K562 (cell line): ENCODE results near the gene CYBRD1. TPM values are rescaled to one million over a fixed set of nuclear protein-coding genes. Genes with fewer than 3 reads are reported as not detected.

Experiments used
- ARHGAP35 ChIP-seq: fragments of 450-650 bp; IDR thresholded peaks from 2 replicates; pipeline ENCODE4 v1.6.1; 2018; ENCODE audit not compliant: partially characterized antibody
- CBFA2T2 ChIP-seq: fragments of 450-650 bp; conservative IDR thresholded peaks from 2 replicates; pipeline ENCODE4 v1.6.1; 2017; ENCODE audit warnings: mild to moderate bottlenecking
- CSDE1 ChIP-seq, 2 experiments: fragments of 450-650 bp; IDR thresholded peaks; 2 replicates each; pipeline ENCODE4 v1.6.1; 2016; ENCODE audit warnings: mild to moderate bottlenecking in 1 of 2
- LARP7 ChIP-seq: fragments of 450-650 bp; IDR thresholded peaks from 2 replicates; pipeline ENCODE4 v1.6.1; 2016
- NR2C1 ChIP-seq, 2 experiments: fragments of 450-650 bp; IDR thresholded peaks; 2 replicates each; pipeline ENCODE4 v1.6.1; 2017; ENCODE audit warnings: mild to moderate bottlenecking in 2 of 2, antibody characterized with exemption in 1 of 2, inconsistent platforms in 1 of 2, missing compliant biosample characterization in 1 of 2, missing genetic modification characterization in 1 of 2
- RAD21 ChIP-seq, 2 experiments: fragments of 250-450 bp in 1 of 2; fragments of 450-650 bp in 1 of 2; sonication (Bioruptor Pico) in 1 of 2; formaldehyde crosslinking in 1 of 2; IDR thresholded peaks in 1 of 2; conservative IDR thresholded peaks in 1 of 2; 2 replicates each; pipeline versions ENCODE4 v1.4.0 to v1.8.0; 2020 to 2022; ENCODE audit warnings: mild to moderate bottlenecking in 2 of 2, moderate library complexity in 1 of 2
- SMARCA5 ChIP-seq: fragments of 450-650 bp; IDR thresholded peaks from 2 replicates; pipeline ENCODE4 v1.6.1; 2016
- ZKSCAN3 ChIP-seq: fragments of 250-450 bp; sonication (Bioruptor Pico); IDR thresholded peaks from 2 replicates; pipeline ENCODE4 v1.4.0; 2020
- ZNF175 ChIP-seq: fragments of 200-800 bp; sonication (Bioruptor generic); IDR thresholded peaks from 2 replicates; pipeline ENCODE4 v1.6.1; 2016; ENCODE audit warnings: low read depth, mild to moderate bottlenecking, missing genetic modification characterization, missing compliant biosample characterization
- ZNF316 ChIP-seq: fragments of 450-650 bp; IDR thresholded peaks from 2 replicates; pipeline ENCODE4 v1.6.1; 2016
- ZNF77 ChIP-seq: fragments of 250-450 bp; sonication (Bioruptor Pico); IDR thresholded peaks from 2 replicates; pipeline ENCODE4 v1.5.0; 2020
- polyA plus RNA-seq, 8 experiments: library from polyadenylated mRNA; depleted of rRNA in 4 of 8; stranded (reverse) in 5 of 8; unstranded in 3 of 8; fragments of >200 nt; fragmentation: Nextera tagmentation in 2 of 8; fragmentation: Illumina TruSeq in 1 of 8; extraction: Ambion mirVana in 2 of 8; extraction: Trizol in 1 of 8; gene quantifications; 2 replicates each; pipeline versions ENCODE4 v1.2.1 to v1.2.3, GENCODE V29; 2011 to 2014; ENCODE audit warnings: inconsistent platforms in 1 of 8, missing spikeins in 1 of 8
- total RNA-seq, 7 experiments: library from RNA; depleted of rRNA in 6 of 7; stranded (reverse); fragments of >200 nt in 6 of 7; fragmentation: Illumina TruSeq in 2 of 7; extraction: Trizol in 2 of 7; gene quantifications; 2 replicates each; pipeline versions ENCODE4 v1.2.1 to v1.2.3, GENCODE V29; 2011 to 2021; ENCODE audit warnings: low replicate concordance in 1 of 7
- TF ChIP-seq, protein P1 (sequence below): IDR thresholded peaks from 2 replicates; pipeline ENCODE4 v1.6.1; 2016; ENCODE audit warnings: missing genetic modification characterization, missing compliant biosample characterization
- TF ChIP-seq, protein P2 (sequence below): fragments of 250-450 bp; sonication (Bioruptor Pico); IDR thresholded peaks from 2 replicates; pipeline ENCODE4 v1.5.0; 2021; ENCODE audit warnings: mild to moderate bottlenecking, borderline replicate concordance
- TF ChIP-seq, protein P3 (sequence below): fragments of 450-650 bp; IDR thresholded peaks from 2 replicates; pipeline ENCODE4 v1.6.1; 2016; ENCODE audit warnings: low read depth

CYBRD1 gene
- total and polyA plus RNA-seq, 9 of the 15 experiments (the other 6 are each of a cell fraction or from before 2014, with no cell fraction given) = 9.6 to 22.4 (median 15.6) TPM

DNA sequence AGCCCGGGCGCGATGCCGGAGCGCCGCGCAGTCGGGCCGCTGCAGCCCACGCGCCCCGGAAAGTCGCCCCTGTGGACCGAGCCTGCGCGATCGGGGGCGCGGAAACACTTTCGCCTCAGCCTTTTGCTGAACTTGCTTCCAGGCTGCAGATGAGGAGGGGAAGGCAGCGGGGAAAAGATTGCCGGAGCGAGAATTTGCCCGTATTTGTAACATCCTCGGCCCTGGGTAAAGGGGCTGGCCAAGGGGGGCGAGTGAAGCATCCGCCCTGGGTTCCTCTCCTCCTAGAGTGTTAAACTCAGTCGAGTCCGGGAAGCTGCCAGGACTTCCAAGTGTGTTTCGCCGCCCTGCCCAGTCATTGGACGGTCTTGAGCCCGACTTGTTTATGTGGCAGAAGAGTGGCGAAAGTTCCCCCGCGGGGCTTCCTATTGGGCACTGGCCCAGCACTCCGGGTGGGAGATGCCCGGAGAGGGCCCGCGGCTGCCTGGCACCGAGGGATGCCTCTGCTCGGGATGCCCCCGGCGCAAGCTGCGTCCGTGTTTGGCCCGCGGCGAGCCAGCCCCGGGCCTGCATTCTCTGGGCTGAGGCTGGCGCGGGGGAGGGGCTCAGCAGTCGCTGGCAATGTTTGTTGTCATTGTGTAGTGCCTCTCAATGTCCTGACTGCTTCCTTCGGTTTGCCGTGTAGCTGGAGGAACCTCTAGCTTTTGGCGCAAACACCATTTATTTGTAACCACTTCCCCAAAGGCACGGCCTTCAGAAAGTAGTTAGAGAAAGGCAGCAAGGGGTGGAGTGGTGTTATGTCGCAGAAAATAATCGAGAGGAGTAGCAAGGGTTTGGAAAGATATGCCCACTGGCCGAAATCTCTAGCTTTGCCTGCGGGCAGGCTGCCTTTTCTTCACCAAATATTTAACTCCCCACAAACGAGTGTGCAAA lies 1.1 kb downstream of the CYBRD1 start (continued):
- TF ChIP-seq, protein P1, sequence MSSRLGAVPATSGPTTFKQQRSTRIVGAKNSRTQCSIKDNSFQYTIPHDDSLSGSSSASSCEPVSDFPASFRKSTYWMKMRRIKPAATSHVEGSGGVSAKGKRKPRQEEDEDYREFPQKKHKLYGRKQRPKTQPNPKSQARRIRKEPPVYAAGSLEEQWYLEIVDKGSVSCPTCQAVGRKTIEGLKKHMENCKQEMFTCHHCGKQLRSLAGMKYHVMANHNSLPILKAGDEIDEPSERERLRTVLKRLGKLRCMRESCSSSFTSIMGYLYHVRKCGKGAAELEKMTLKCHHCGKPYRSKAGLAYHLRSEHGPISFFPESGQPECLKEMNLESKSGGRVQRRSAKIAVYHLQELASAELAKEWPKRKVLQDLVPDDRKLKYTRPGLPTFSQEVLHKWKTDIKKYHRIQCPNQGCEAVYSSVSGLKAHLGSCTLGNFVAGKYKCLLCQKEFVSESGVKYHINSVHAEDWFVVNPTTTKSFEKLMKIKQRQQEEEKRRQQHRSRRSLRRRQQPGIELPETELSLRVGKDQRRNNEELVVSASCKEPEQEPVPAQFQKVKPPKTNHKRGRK (tag) = no peak
- no peak for TF ChIP-seq ZKSCAN3
- TF ChIP-seq SMARCA5 = no peak
- no peak for TF ChIP-seq ARHGAP35
- no peak for TF ChIP-seq LARP7
- no peak for TF ChIP-seq CSDE1 (IDR thresholded peaks at IDR 0.05)
- no peak for TF ChIP-seq CBFA2T2
- TF ChIP-seq, protein P2, sequence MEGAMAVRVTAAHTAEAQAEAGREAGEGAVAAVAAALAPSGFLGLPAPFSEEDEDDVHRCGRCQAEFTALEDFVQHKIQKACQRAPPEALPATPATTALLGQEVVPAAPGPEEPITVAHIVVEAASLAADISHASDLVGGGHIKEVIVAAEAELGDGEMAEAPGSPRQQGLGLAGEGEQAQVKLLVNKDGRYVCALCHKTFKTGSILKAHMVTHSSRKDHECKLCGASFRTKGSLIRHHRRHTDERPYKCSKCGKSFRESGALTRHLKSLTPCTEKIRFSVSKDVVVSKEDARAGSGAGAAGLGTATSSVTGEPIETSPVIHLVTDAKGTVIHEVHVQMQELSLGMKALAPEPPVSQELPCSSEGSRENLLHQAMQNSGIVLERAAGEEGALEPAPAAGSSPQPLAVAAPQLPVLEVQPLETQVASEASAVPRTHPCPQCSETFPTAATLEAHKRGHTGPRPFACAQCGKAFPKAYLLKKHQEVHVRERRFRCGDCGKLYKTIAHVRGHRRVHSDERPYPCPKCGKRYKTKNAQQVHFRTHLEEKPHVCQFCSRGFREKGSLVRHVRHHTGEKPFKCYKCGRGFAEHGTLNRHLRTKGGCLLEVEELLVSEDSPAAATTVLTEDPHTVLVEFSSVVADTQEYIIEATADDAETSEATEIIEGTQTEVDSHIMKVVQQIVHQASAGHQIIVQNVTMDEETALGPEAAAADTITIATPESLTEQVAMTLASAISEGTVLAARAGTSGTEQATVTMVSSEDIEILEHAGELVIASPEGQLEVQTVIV (CRISPR knock-in tag) = no peak
- no peak for TF ChIP-seq RAD21 (CRISPR knock-in tag; conservative IDR thresholded peaks at IDR 0.05 in 1 of 2, IDR thresholded peaks at IDR 0.05 in 1 of 2)
- TF ChIP-seq, protein P3, sequence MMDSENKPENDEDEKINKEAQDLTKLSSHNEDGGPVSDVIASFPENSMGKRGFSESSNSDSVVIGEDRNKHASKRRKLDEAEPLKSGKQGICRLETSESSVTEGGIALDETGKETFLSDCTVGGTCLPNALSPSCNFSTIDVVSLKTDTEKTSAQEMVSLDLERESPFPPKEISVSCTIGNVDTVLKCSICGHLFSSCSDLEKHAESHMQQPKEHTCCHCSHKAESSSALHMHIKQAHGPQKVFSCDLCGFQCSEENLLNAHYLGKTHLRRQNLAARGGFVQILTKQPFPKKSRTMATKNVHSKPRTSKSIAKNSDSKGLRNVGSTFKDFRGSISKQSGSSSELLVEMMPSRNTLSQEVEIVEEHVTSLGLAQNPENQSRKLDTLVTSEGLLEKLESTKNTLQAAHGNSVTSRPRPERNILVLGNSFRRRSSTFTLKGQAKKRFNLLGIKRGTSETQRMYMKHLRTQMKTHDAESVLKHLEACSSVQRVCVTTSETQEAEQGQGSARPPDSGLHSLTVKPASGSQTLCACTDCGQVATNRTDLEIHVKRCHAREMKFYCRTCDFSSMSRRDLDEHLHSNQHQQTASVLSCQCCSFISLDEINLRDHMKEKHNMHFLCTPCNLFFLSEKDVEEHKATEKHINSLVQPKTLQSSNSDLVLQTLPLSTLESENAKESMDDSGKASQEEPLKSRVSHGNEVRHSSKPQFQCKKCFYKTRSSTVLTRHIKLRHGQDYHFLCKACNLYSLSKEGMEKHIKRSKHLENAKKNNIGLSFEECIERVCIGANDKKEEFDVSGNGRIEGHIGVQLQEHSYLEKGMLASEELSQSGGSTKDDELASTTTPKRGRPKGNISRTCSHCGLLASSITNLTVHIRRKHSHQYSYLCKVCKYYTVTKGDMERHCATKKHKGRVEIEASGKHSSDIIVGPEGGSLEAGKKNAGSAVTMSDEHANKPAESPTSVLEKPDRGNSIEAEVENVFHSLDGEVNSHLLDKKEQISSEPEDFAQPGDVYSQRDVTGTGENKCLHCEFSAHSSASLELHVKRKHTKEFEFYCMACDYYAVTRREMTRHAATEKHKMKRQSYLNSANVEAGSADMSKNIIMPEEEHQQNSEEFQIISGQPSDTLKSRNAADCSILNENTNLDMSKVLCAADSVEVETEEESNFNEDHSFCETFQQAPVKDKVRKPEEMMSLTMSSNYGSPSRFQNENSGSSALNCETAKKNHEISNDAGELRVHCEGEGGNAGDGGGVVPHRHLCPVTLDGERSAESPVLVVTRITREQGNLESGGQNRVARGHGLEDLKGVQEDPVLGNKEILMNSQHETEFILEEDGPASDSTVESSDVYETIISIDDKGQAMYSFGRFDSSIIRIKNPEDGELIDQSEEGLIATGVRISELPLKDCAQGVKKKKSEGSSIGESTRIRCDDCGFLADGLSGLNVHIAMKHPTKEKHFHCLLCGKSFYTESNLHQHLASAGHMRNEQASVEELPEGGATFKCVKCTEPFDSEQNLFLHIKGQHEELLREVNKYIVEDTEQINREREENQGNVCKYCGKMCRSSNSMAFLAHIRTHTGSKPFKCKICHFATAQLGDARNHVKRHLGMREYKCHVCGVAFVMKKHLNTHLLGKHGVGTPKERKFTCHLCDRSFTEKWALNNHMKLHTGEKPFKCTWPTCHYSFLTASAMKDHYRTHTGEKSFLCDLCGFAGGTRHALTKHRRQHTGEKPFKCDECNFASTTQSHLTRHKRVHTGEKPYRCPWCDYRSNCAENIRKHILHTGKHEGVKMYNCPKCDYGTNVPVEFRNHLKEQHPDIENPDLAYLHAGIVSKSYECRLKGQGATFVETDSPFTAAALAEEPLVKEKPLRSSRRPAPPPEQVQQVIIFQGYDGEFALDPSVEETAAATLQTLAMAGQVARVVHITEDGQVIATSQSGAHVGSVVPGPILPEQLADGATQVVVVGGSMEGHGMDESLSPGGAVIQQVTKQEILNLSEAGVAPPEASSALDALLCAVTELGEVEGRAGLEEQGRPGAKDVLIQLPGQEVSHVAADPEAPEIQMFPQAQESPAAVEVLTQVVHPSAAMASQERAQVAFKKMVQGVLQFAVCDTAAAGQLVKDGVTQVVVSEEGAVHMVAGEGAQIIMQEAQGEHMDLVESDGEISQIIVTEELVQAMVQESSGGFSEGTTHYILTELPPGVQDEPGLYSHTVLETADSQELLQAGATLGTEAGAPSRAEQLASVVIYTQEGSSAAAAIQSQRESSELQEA = no peak
- no peak; the same call in 1 of the 2 replicates for TF ChIP-seq ZNF175 (CRISPR knock-in tag)
- no peak for TF ChIP-seq ZNF77
- TF ChIP-seq NR2C1 (IDR thresholded peaks at IDR 0.05) = no peak
- no peak for TF ChIP-seq NR2C1 (tag; IDR thresholded peaks at IDR 0.05)
- TF ChIP-seq ZNF316 = no peak
